Caco-2 (cell line): ENCODE measurements around the gene SHB. TPM values are rescaled to one million over a fixed set of nuclear protein-coding genes. Genes with fewer than 3 reads are reported as not detected.

Experiments
- BruUV-seq: library from RNA; stranded (reverse); fragments of 400-500 nt; replicated peaks from 2 replicates; lab custom pipeline; 2021; lab: Mats Ljungman, UMichigan
- CTCF ChIA-PET: fragments of 300-600 bp; sonication (Branson Sonifier 250); formaldehyde crosslinking; loops from one replicate; lab custom pipeline; 2022; ENCODE audit warnings: antibody characterized with exemption; lab: Charles Lee
- POLR2A ChIA-PET: fragments of 300-600 bp; sonication (Branson Sonifier 250); formaldehyde crosslinking; loops from one replicate; lab custom pipeline; 2022; ENCODE audit warnings: antibody characterized with exemption; lab: Charles Lee
- DNase-seq, 2 experiments: peaks; one replicate each; pipeline versions ENCODE4 v3.0.0 to v3.0.0-alpha.2; 2020 to 2022
- H3K27me3 ChIP-seq: replicated peaks from 2 replicates; pipeline ENCODE4 v1.6.0; 2011; ENCODE audit warnings: low read length; ENCODE audit not compliant: control insufficient read depth, insufficient read depth
- H3K36me3 ChIP-seq: 2 replicates; pipeline ENCODE4 v1.5.1; 2011; ENCODE audit warnings: low read length; ENCODE audit not compliant: control insufficient read depth, insufficient read depth
- H3K4me1 ChIP-seq: fragments of 250-450 bp; sonication (Bioruptor Pico); 2 replicates; pipeline ENCODE4 v1.5.1; 2020; ENCODE audit warnings: mild to moderate bottlenecking
- H3K4me3 ChIP-seq: 2 replicates; pipeline ENCODE4 v1.5.1; 2011; ENCODE audit warnings: low read depth, mild to moderate bottlenecking, control low read depth, low read length
- H3K9me3 ChIP-seq: fragments of 250-450 bp; sonication (Bioruptor Pico); 2 replicates; pipeline ENCODE4 v1.5.1; 2020; ENCODE audit warnings: mild to moderate bottlenecking, moderate library complexity
- H3K27ac Mint-ChIP-seq: one replicate; pipeline ENCODE4 v1.8.0; 2022; ENCODE audit warnings: mixed read lengths; ENCODE audit not compliant: unreplicated experiment
- H3K27me3 Mint-ChIP-seq: one replicate; pipeline ENCODE4 v1.8.0; 2022; ENCODE audit warnings: mixed read lengths; ENCODE audit not compliant: insufficient read depth, unreplicated experiment
- H3K36me3 Mint-ChIP-seq: one replicate; pipeline ENCODE4 v1.8.0; 2022; ENCODE audit warnings: mild to moderate bottlenecking, mixed read lengths; ENCODE audit not compliant: insufficient read depth, unreplicated experiment
- H3K4me1 Mint-ChIP-seq: one replicate; pipeline ENCODE4 v1.8.0; 2022; ENCODE audit warnings: low read depth, mixed read lengths; ENCODE audit not compliant: unreplicated experiment
- H3K4me3 Mint-ChIP-seq: one replicate; pipeline ENCODE4 v1.8.0; 2022; ENCODE audit warnings: mild to moderate bottlenecking, moderate library complexity, mixed read lengths; ENCODE audit not compliant: unreplicated experiment
- H3K9me3 Mint-ChIP-seq: one replicate; pipeline ENCODE4 v1.8.0; 2022; ENCODE audit warnings: mixed read lengths; ENCODE audit not compliant: unreplicated experiment
- CTCF ChIP-seq, 2 experiments: fragments of 200-600 bp in 1 of 2; IDR thresholded peaks; 1 replicate in 1 of 2; 2 replicates in 1 of 2; pipeline versions ENCODE4 v1.5.1 to v1.8.0; 2011 to 2022; ENCODE audit warnings: antibody characterized with exemption in 1 of 2, control low read depth in 1 of 2, inconsistent platforms in 1 of 2, low read depth in 1 of 2, low read length in 1 of 2, mild to moderate bottlenecking in 1 of 2, moderate library complexity in 1 of 2; ENCODE audit not compliant: insufficient read depth in 1 of 2, severe bottlenecking in 1 of 2, unreplicated experiment in 1 of 2
- intact Hi-C: fragments of 100-400 bp; cut with micrococcal nuclease; formaldehyde crosslinking; loops from one replicate; pipeline ENCODE4 v1.10.0; 2022; ENCODE audit not compliant: unreplicated experiment
- total RNA-seq: library from RNA; stranded (reverse); gene quantifications from 2 replicates; pipeline ENCODE4 v1.2.3, GENCODE V29; 2022

The SHB gene
- total RNA-seq, 1 experiment from 2014 or later = 18.3 TPM

- DNase-seq = no peak
- no peak for TF ChIP-seq CTCF (IDR thresholded peaks at IDR 0.05; ENCODE audit: insufficient read depth in 1 of 2, low read depth in 1 of 2, low read length in 1 of 2, severe bottlenecking in 1 of 2, unreplicated experiment in 1 of 2)
- Mint-ChIP-seq H3K4me3 (no peak overlapping the region), H3K9me3 (no peaks in the 10 kb centered on the region), H3K4me1 (no peaks in the 10 kb centered on the region), H3K36me3 (peaks cover 3% of the 10 kb centered on the region), H3K27me3 (no peaks in the 10 kb centered on the region), H3K27ac (no peak overlapping the region)
- H3K36me3 ChIP-seq = no peaks in the 10 kb centered on the region
- BruUV-seq = no TSS peak
- H3K4me1 ChIP-seq = no peaks in the 10 kb centered on the region
- H3K27me3 ChIP-seq = no peaks in the 10 kb centered on the region
- intact Hi-C loops = no loop called here
- no peaks in the 10 kb centered on the region for H3K9me3 ChIP-seq
- ChIA-PET POLR2A (no interaction called here), CTCF (interaction anchor here (0.6 kb wide), 1 partner anchor 10 kb away, joined by 6 read pairs; no protein-coding TSS in a partner anchor)
- no peak overlapping the region for H3K4me3 ChIP-seq
Measured at GRCh38 chr9:37870799-37871176, 198.2 kb downstream of the SHB start.

- BruUV-seq = no TSS peak
- intact Hi-C loops = no loop called here
- DNase-seq = no peak
- POLR2A ChIA-PET = no interaction called here
- Histone ChIP-seq H3K9me3 (no peaks in the 10 kb centered on the region), H3K4me1 (no peaks in the 10 kb centered on the region), H3K27me3 (no peaks in the 10 kb centered on the region), H3K36me3 (no peaks in the 10 kb centered on the region), H3K4me3 (no peak overlapping the region)
- no peaks in the 10 kb centered on the region for H3K4me1 Mint-ChIP-seq
- H3K27ac Mint-ChIP-seq = no peak overlapping the region
- CTCF ChIA-PET = no interaction called here
- no peaks in the 10 kb centered on the region for H3K36me3 Mint-ChIP-seq
- H3K9me3 Mint-ChIP-seq = no peaks in the 10 kb centered on the region
- H3K27me3 Mint-ChIP-seq = no peaks in the 10 kb centered on the region
- TF ChIP-seq CTCF (IDR thresholded peaks at IDR 0.05; ENCODE audit: insufficient read depth in 1 of 2, low read depth in 1 of 2, low read length in 1 of 2, severe bottlenecking in 1 of 2, unreplicated experiment in 1 of 2) = no peak
- H3K4me3 Mint-ChIP-seq = no peak overlapping the region
Measured at GRCh38 chr9:37870081-37870798, 198.8 kb downstream of the SHB start.

Other genes with a start within 250 kb of the SHB start
- gene SLC25A51, start 165.1 kb downstream of the SHB start, total RNA-seq = 29.1 and 29.3 TPM in 2 replicates